ENCODE results near the gene CARF.

The CARF gene

GRCh38 chr2:202911512-202912341, at the start of gene CARF, which contains the start of gene WDR12:
TSS of gene CARF (plus strand) at chr2:202912275. CDS start at chr2:202941903, 29,628 bp downstream.
TSS of gene WDR12 (minus strand) at chr2:202911673. CDS start at chr2:202911476, 197 bp downstream.
- ChIA-PET POLR2A (interaction anchor here (0.7 to 1.9 kb wide), 5 partner anchors 37 to 327 kb away, joined by 3 to 6 read pairs (median 3); partner anchors contain the start of genes CYP20A1 and ICA1L), CTCF (no interaction called here)
- no peak for TF ChIP-seq SUZ12 (IDR thresholded peaks at IDR 0.05)
- TF ChIP-seq L3MBTL2 (conservative IDR thresholded peaks at IDR 0.05) = peak; percentile 90
- TF ChIP-seq, protein P1, sequence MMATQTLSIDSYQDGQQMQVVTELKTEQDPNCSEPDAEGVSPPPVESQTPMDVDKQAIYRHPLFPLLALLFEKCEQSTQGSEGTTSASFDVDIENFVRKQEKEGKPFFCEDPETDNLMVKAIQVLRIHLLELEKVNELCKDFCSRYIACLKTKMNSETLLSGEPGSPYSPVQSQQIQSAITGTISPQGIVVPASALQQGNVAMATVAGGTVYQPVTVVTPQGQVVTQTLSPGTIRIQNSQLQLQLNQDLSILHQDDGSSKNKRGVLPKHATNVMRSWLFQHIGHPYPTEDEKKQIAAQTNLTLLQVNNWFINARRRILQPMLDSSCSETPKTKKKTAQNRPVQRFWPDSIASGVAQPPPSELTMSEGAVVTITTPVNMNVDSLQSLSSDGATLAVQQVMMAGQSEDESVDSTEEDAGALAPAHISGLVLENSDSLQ (IDR thresholded peaks at IDR 0.05) = no peak
- TF ChIP-seq FOXM1 (IDR thresholded peaks at IDR 0.05; ENCODE audit: borderline replicate concordance) = no peak
- TF ChIP-seq ZNF384 (IDR thresholded peaks at IDR 0.05) = no peak
- no peak for TF ChIP-seq TARDBP (IDR thresholded peaks at IDR 0.05)
- peak; percentile 88 for DNase-seq (ENCODE audit: extremely low spot score)

DNA sequence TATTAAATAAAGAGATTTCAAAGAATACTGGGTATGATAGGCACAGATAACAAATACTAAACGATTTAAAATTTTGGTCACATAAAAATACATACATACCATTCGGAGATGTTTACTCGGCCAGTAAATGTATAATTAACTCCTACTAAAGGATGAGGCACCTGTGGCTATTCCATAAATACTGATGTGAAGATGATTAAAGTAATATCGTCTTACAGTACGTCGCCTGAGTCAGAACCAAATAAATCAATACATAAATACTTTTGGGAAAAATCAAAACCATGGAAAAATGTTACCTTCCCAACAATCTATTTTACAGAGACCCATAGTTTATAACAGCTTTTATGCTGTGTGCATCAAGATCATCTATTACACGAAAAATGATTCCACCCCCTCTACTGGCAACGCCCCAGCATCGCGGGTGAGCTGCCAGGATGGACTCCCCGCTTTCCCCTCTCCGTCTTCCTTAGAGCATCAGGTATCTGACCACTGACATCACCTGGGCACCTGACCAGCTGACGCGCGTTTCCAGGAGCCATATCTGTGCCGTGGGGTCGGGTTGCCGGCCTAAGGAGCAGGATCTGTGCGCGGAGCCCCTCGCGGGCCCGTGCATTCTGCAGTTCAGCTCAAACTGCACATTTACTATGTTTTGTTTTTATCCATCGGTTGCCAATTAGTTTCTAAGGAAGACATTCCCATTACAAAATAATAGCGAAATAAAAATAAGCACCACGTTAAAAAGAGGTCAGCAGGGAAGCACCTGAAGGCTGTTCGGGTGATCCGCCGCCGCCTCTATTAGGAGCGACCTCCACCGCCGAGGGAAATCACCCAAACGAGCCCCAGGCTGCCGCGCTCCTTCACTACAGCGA, 41.4 kb upstream of the CARF start:
- TF ChIP-seq, protein P1 (IDR thresholded peaks at IDR 0.05) = peak; percentile 1; the same call in 1 of the 2 replicates
- TF ChIP-seq FOXA1 (IDR thresholded peaks at IDR 0.05) (no peak), CTBP1 (IDR thresholded peaks at IDR 0.05; ENCODE audit: borderline replicate concordance) (0 out of 2 replicates have a peak, but pooled peaks have one; percentile 31)
- CTCF ChIA-PET = interaction anchor here (0.7 to 1.2 kb wide), 3 partner anchors 18 to 282 kb away, joined by 3 to 5 read pairs (median 4); no protein-coding TSS in a partner anchor
- POLR2A ChIA-PET = interaction anchor here (1.2 to 2.1 kb wide), 3 partner anchors 41 to 282 kb away, joined by 3 to 6 read pairs (median 3); partner anchors contain the start of genes CARF and WDR12
- DNase-seq (ENCODE audit: extremely low spot score) = peak; percentile 64

DNA sequence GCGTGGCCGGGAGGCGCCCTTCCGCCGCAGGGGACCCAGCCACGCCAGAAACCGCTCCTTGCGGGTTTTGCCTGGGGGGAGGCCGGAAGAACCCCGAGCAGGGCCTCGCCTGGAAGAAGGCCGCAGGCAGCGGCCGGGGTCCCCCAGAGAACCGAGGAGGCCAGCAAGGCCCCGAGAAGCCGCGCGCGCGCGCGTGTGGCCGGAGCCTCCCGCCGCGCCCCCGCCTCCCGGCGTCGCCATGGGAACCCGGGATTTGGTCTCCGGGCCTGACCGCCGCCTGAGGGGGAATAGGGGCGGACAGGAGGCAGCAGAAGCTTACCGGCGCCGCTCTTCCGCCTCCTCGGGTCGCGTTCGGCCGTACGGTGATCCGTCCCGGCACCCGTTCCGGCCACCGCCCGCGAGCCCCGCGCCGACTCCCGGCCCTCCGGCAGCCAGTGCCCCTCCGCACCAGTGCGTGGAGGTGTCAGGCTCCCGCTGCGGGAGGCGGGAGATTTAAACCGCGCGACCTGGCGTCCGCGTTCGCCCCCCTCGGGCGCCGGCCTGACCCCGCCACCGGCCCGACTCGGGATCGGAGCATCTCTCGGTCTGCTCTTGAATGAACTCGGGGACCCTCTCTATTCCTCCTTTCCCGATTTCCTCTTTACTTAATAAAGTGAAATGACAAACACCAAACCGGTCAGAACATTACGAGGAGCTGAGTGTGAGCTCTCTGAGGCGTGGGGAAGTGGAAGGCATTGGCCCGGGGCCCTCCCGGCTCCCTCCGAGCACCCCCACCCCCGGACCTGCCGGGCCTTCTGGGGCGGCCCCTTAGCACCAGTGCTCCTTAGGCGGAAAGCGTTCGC, 40.6 kb upstream of the CARF start, which contains the start of gene ICA1L:
Gene ICA1L (minus strand): TSS at position 467 of the 842 bp plus-strand sequence. CDS start 42,757 bp downstream, outside the sequence.
- ChIA-PET POLR2A (interaction anchor here (1.2 to 2.1 kb wide), 3 partner anchors 40 to 283 kb away, joined by 3 to 6 read pairs (median 3); partner anchors contain the start of genes CARF and WDR12), CTCF (interaction anchor here (0.6 to 1.2 kb wide), 3 partner anchors 17 to 362 kb away, joined by 4 to 5 read pairs (median 4); no protein-coding TSS in a partner anchor)
- DNase-seq (ENCODE audit: extremely low spot score) = peak; percentile 66
- TF ChIP-seq LEF1 (IDR thresholded peaks at IDR 0.05; ENCODE audit: borderline replicate concordance) (0 out of 2 replicates have a peak, but pooled peaks have one; percentile 13), L3MBTL2 (conservative IDR thresholded peaks at IDR 0.05) (peak; percentile 26; the same call in 1 of the 2 replicates), CTBP1 (IDR thresholded peaks at IDR 0.05; ENCODE audit: borderline replicate concordance) (no peak)

DNA sequence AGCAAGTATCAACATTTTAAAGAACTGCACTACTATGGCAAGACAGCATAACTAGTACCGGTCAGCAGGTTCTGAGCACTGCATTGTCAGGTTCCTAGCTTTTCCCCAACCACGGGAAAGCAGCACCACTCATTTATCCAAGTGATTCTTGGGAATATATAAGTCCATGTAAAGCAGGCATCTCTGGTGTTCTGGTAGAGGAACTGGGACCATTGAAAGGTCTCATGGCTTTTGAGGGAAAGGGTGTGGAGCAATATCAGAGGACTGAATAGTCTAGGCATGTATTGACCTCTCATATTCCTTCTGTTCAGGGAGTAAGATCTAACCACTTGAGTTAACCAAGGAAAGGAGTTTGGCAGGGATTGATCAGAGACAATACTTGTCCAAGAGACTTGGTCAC, 34.4 kb upstream of the CARF start:
- no peak for DNase-seq (ENCODE audit: extremely low spot score)
- TF ChIP-seq LEF1 (IDR thresholded peaks at IDR 0.05; ENCODE audit: borderline replicate concordance) = no peak
- TF ChIP-seq SP1 (IDR thresholded peaks at IDR 0.05) = no peak
- ChIA-PET POLR2A (no interaction called here), CTCF (no interaction called here)

DNA sequence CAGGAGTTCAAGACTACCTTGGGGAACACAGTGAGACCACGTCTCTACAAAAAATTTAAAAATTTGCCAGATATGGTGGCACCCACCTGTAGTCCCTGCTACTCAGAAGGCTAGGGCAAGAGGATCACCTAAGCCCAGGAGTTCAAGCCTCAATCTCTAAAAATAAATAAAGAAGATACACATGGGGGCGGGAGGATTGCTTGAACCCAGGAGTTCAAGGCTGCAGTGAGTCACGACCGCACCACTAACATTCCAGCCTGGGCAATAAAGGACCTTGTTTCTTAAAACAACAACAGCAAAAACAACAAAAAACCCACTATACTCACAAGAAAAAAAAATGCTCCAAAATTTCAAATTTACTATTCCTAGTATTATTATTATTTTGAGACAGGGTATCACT, 30.5 kb upstream of the CARF start:
- CTCF ChIA-PET = no interaction called here
- DNase-seq (ENCODE audit: extremely low spot score) = no peak
- POLR2A ChIA-PET = no interaction called here
- TF ChIP-seq ELF4 (IDR thresholded peaks at IDR 0.05) = no peak
- TF ChIP-seq, protein P1 (IDR thresholded peaks at IDR 0.05) = no peak
- TF ChIP-seq LEF1 (IDR thresholded peaks at IDR 0.05; ENCODE audit: borderline replicate concordance) = no peak
- TF ChIP-seq FOXM1 (IDR thresholded peaks at IDR 0.05; ENCODE audit: borderline replicate concordance) = no peak
- no peak for TF ChIP-seq NFRKB (IDR thresholded peaks at IDR 0.05)
- no peak for TF ChIP-seq SUZ12 (IDR thresholded peaks at IDR 0.05)
- TF ChIP-seq ARNT (IDR thresholded peaks at IDR 0.05) = no peak
- TF ChIP-seq HDGF (IDR thresholded peaks at IDR 0.05; ENCODE audit: borderline replicate concordance) = no peak
- TF ChIP-seq L3MBTL2 (conservative IDR thresholded peaks at IDR 0.05) = no peak
- no peak for TF ChIP-seq CTBP1 (IDR thresholded peaks at IDR 0.05; ENCODE audit: borderline replicate concordance)
- no peak for TF ChIP-seq SP1 (IDR thresholded peaks at IDR 0.05)
- TF ChIP-seq ZNF384 (IDR thresholded peaks at IDR 0.05) = no peak
- no peak for TF ChIP-seq BHLHE40 (IDR thresholded peaks at IDR 0.05; ENCODE audit: borderline replicate concordance)
- TF ChIP-seq TARDBP (IDR thresholded peaks at IDR 0.05) = no peak
- no peak for TF ChIP-seq FOXK2 (IDR thresholded peaks at IDR 0.05)

Data from HEK293T (cell line).